WI38 (cell line): ENCODE measurements around the gene ENPP1.

Experiments used
- H3K4me3 ChIP-seq: 2 replicates; pipeline ENCODE4 v1.5.1; 2011; ENCODE audit warnings: low read depth, mild to moderate bottlenecking, control low read depth, low read length
- CTCF ChIP-seq: IDR thresholded peaks from 2 replicates; pipeline ENCODE4 v1.5.1; 2012; ENCODE audit warnings: low read depth, mild to moderate bottlenecking, control low read depth, low read length

Gene ENPP1

GRCh38 chr6:131802347-131802746 lies 5.5 kb upstream of the ENPP1 start:
- no peak overlapping the region for H3K4me3 ChIP-seq
- TF ChIP-seq CTCF = no peak

GRCh38 chr6:131803007-131803769 lies 4.6 kb upstream of the ENPP1 start:
- no peak for TF ChIP-seq CTCF

GRCh38 chr6:131804131-131804530 lies 3.7 kb upstream of the ENPP1 start:
- no peak overlapping the region for H3K4me3 ChIP-seq
- no peak for TF ChIP-seq CTCF

More at GRCh38 chr6:131803007-131803769, 4.6 kb upstream of the ENPP1 start:
- no peak overlapping the region for H3K4me3 ChIP-seq

GRCh38 chr6:131807321-131807643 lies 538 bp upstream of the ENPP1 start:
- TF ChIP-seq CTCF = no peak
- H3K4me3 ChIP-seq = peak overlapping the region; percentile 63

GRCh38 chr6:131808460-131809269 lies 845 bp downstream of the ENPP1 start:
- TF ChIP-seq CTCF = no peak
- peak overlapping the region; percentile 67 for H3K4me3 ChIP-seq

- no peak for TF ChIP-seq CTCF
- H3K4me3 ChIP-seq = no peak overlapping the region
These were observed 3.7 kb downstream of the ENPP1 start for GRCh38 chr6:131811500-131811899.

GRCh38 chr6:131813991-131814390 lies 6.2 kb downstream of the ENPP1 start:
- no peak for TF ChIP-seq CTCF
- no peak overlapping the region for H3K4me3 ChIP-seq
